Naive thymus-derived CD4-positive, alpha-beta T cell (primary cell): ENCODE measurements around the gene ADAT2. TPM values are rescaled to one million over a fixed set of nuclear protein-coding genes. Genes with fewer than 3 reads are reported as not detected.

ENCODE experiments used
- ATAC-seq: fragments of 150-1000 bp; cut with Tn5 transposase; 2 replicates; pipeline ENCODE4 v1.10.0; 2021; ENCODE audit warnings: mild to moderate bottlenecking, moderate library complexity
- CTCF ChIA-PET: fragments of 350-600 bp; sonication (Branson Sonifier 250); formaldehyde crosslinking; loops from one replicate; lab custom pipeline; 2021; ENCODE audit warnings: antibody characterized with exemption; lab: Charles Lee
- POLR2A ChIA-PET: fragments of 350-600 bp; sonication (Branson Sonifier 250); formaldehyde crosslinking; loops from one replicate; lab custom pipeline; 2021; ENCODE audit warnings: antibody characterized with exemption, inconsistent platforms; lab: Charles Lee
- DNase-seq, 9 donors: peaks; one replicate each; pipeline versions ENCODE4 v3.0.0 to v3.0.0-alpha.2; 2020 to 2022; ENCODE audit warnings: mixed read lengths in 1 of 9
- H3K27ac ChIP-seq: one replicate; pipeline ENCODE4 v1.7.0; 2013; ENCODE audit warnings: mild to moderate bottlenecking, low read depth, low read length, moderate library complexity
- H3K27me3 ChIP-seq, 2 donors: one replicate each; pipeline ENCODE4 v1.7.0; 2013; ENCODE audit warnings: low read length in 2 of 2, mild to moderate bottlenecking in 2 of 2, moderate library complexity in 2 of 2; ENCODE audit not compliant: control insufficient read depth in 2 of 2, insufficient read depth in 2 of 2
- H3K36me3 ChIP-seq, 3 experiments: 1 replicate in 2 of 3; 2 replicates in 1 of 3; pipeline ENCODE4 v1.7.0; 2013; ENCODE audit warnings: low read length in 3 of 3, mild to moderate bottlenecking in 3 of 3, moderate library complexity in 1 of 3; ENCODE audit not compliant: insufficient read depth in 3 of 3, control insufficient read depth in 2 of 3
- H3K4me1 ChIP-seq, 2 donors: one replicate each; pipeline ENCODE4 v1.7.0; 2013; ENCODE audit warnings: low read length in 2 of 2, mild to moderate bottlenecking in 2 of 2, moderate library complexity in 1 of 2; ENCODE audit not compliant: control insufficient read depth in 2 of 2, insufficient read depth in 2 of 2
- H3K4me3 ChIP-seq: 2 replicates; pipeline ENCODE4 v1.7.0; 2013; ENCODE audit warnings: mild to moderate bottlenecking, low read length
- H3K9me3 ChIP-seq, 3 experiments: 1 replicate in 2 of 3; 2 replicates in 1 of 3; pipeline ENCODE4 v1.7.0; 2013; ENCODE audit warnings: low read length in 3 of 3; ENCODE audit not compliant: control insufficient read depth in 2 of 3
- H3K27ac Mint-ChIP-seq, 9 donors: one replicate each; pipeline ENCODE4 v1.8.0; 2020 to 2022; ENCODE audit warnings: mixed read lengths in 9 of 9, mild to moderate bottlenecking in 8 of 9, moderate library complexity in 5 of 9, inconsistent platforms in 2 of 9
- H3K27me3 Mint-ChIP-seq, 5 donors: one replicate each; pipeline ENCODE4 v1.8.0; 2021 to 2022; ENCODE audit warnings: mixed read lengths in 5 of 5, mild to moderate bottlenecking in 1 of 5
- H3K36me3 Mint-ChIP-seq, 5 donors: one replicate each; pipeline ENCODE4 v1.8.0; 2020 to 2022; ENCODE audit warnings: mixed read lengths in 5 of 5, mild to moderate bottlenecking in 3 of 5, inconsistent platforms in 1 of 5
- H3K4me1 Mint-ChIP-seq, 7 donors: one replicate each; pipeline ENCODE4 v1.8.0; 2020 to 2022; ENCODE audit warnings: mixed read lengths in 7 of 7, mild to moderate bottlenecking in 3 of 7, inconsistent platforms in 1 of 7
- H3K4me3 Mint-ChIP-seq, 10 donors: one replicate each; pipeline ENCODE4 v1.8.0; 2020 to 2022; ENCODE audit warnings: mild to moderate bottlenecking in 10 of 10, mixed read lengths in 10 of 10, moderate library complexity in 6 of 10, inconsistent platforms in 2 of 10
- H3K9me3 Mint-ChIP-seq, 11 donors: one replicate each; pipeline ENCODE4 v1.8.0; 2020 to 2022; ENCODE audit warnings: mixed read lengths in 11 of 11, mild to moderate bottlenecking in 4 of 11, inconsistent platforms in 1 of 11, moderate library complexity in 1 of 11
- intact Hi-C, 2 donors: fragments of 100-400 bp; cut with micrococcal nuclease; formaldehyde crosslinking; loops; one replicate each; pipeline ENCODE4 v1.15.1; 2023
- polyA plus RNA-seq, 2 donors: library from polyadenylated mRNA; unstranded; fragments of 300-500 nt; fragmentation: Illumina TruSeq; gene quantifications; one replicate each; pipeline ENCODE4 v1.2.3, GENCODE V29; 2021
- total RNA-seq, 6 experiments: library from RNA in 5 of 6; stranded (reverse) in 5 of 6; gene quantifications; 1 replicate in 5 of 6; 2 replicates in 1 of 6; pipeline ENCODE4 v1.2.3 and lab custom pipeline; 2021 to 2026

The ADAT2 gene
- total and polyA plus RNA-seq, 7 experiments from 2014 or later, result 1.2 to 25.8 (median 19.4) TPM

- H3K27me3 ChIP-seq, result no peaks in the 10 kb centered on the region
- H3K9me3 ChIP-seq, result no peaks in the 10 kb centered on the region
- Mint-ChIP-seq H3K27ac (no peak overlapping the region), H3K4me1 (no peaks in the 10 kb centered on the region), H3K4me3 (no peak overlapping the region), H3K27me3 (peaks cover 0 to 6% (median 4%) of the 10 kb centered on the region in 5 donors), H3K36me3 (peaks cover 0 to 1% (median 0%) of the 10 kb centered on the region in 5 donors), H3K9me3 (peaks cover 0 to 10% (median 0%) of the 10 kb centered on the region in 11 donors)
- intact Hi-C loops, result no loop called here
- ChIA-PET CTCF (no interaction called here), POLR2A (no interaction called here)
- ATAC-seq, result no peak
- no peak overlapping the region for H3K27ac ChIP-seq
- no peak overlapping the region for H3K4me3 ChIP-seq
- no peaks in the 10 kb centered on the region for H3K4me1 ChIP-seq
- H3K36me3 ChIP-seq, result no peaks in the 10 kb centered on the region
- no peak for DNase-seq
Observed at GRCh38 chr6:143408787-143409162, 41.7 kb downstream of the ADAT2 start.

- H3K9me3 Mint-ChIP-seq, result peaks cover 0 to 10% (median 0%) of the 10 kb centered on the region in 11 donors
Observed at GRCh38 chr6:143408151-143408786, 42.2 kb downstream of the ADAT2 start.

GRCh38 chr6:143406673-143407072 lies 43.8 kb downstream of the ADAT2 start:
- H3K4me1 ChIP-seq, result peaks cover 0 to 2% of the 10 kb centered on the region in 2 donors
- POLR2A ChIA-PET, result no interaction called here
- no peak overlapping the region for H3K4me3 ChIP-seq
- no peaks in the 10 kb centered on the region for H3K27me3 ChIP-seq
- Mint-ChIP-seq H3K9me3 (peaks cover 0 to 10% (median 0%) of the 10 kb centered on the region in 11 donors), H3K4me3 (no peak overlapping the region), H3K36me3 (peaks cover 0 to 1% (median 0%) of the 10 kb centered on the region in 5 donors), H3K27ac (no peak overlapping the region), H3K4me1 (peaks cover 0 to 6% (median 4%) of the 10 kb centered on the region in 7 donors), H3K27me3 (peaks cover 0 to 6% (median 4%) of the 10 kb centered on the region in 5 donors)
- ATAC-seq (no peak), DNase-seq (no peak)
- no peaks in the 10 kb centered on the region for H3K36me3 ChIP-seq
- intact Hi-C loops, result no loop called here
- CTCF ChIA-PET, result no interaction called here
- H3K9me3 ChIP-seq, result no peaks in the 10 kb centered on the region
- no peak overlapping the region for H3K27ac ChIP-seq

More at GRCh38 chr6:143408151-143408786, 42.2 kb downstream of the ADAT2 start:
- Mint-ChIP-seq H3K36me3 (peaks cover 0 to 1% (median 0%) of the 10 kb centered on the region in 5 donors), H3K4me1 (no peaks in the 10 kb centered on the region), H3K27me3 (peaks cover 0 to 6% (median 4%) of the 10 kb centered on the region in 5 donors), H3K27ac (no peak overlapping the region), H3K4me3 (no peak overlapping the region)
- Histone ChIP-seq H3K4me3 (no peak overlapping the region), H3K36me3 (no peaks in the 10 kb centered on the region), H3K4me1 (no peaks in the 10 kb centered on the region), H3K9me3 (no peaks in the 10 kb centered on the region), H3K27ac (no peak overlapping the region), H3K27me3 (no peaks in the 10 kb centered on the region)
- CTCF ChIA-PET, result no interaction called here
- POLR2A ChIA-PET, result no interaction called here
- intact Hi-C loops, result no loop called here
- no peak for ATAC-seq
- DNase-seq, result no peak

GRCh38 chr6:143405373-143406154 lies 44.9 kb downstream of the ADAT2 start:
- Histone ChIP-seq H3K9me3 (no peaks in the 10 kb centered on the region), H3K27me3 (no peaks in the 10 kb centered on the region), H3K4me3 (no peak overlapping the region), H3K27ac (no peak overlapping the region), H3K36me3 (no peaks in the 10 kb centered on the region), H3K4me1 (peaks cover 6 to 12% of the 10 kb centered on the region in 2 donors)
- no peak for DNase-seq
- POLR2A ChIA-PET, result no interaction called here
- Mint-ChIP-seq H3K4me1 (peaks cover 7 to 17% (median 14%) of the 10 kb centered on the region in 7 donors), H3K4me3 (no peak overlapping the region), H3K36me3 (peaks cover 0 to 1% (median 0%) of the 10 kb centered on the region in 5 donors), H3K27ac (no peak overlapping the region), H3K27me3 (peaks cover 0 to 6% (median 4%) of the 10 kb centered on the region in 5 donors), H3K9me3 (peaks cover 0 to 10% (median 0%) of the 10 kb centered on the region in 11 donors)
- CTCF ChIA-PET, result no interaction called here
- ATAC-seq, result no peak
- intact Hi-C loops, result no loop called here

- DNase-seq (no peak), ATAC-seq (no peak)
- H3K4me1 ChIP-seq, result peaks cover 6 to 25% of the 10 kb centered on the region in 2 donors
- H3K36me3 Mint-ChIP-seq, result no peaks in the 10 kb centered on the region
- POLR2A ChIA-PET, result no interaction called here
- H3K4me3 Mint-ChIP-seq, result no peak overlapping the region
- H3K9me3 ChIP-seq, result no peaks in the 10 kb centered on the region
- H3K4me3 ChIP-seq, result no peak overlapping the region
- CTCF ChIA-PET, result no interaction called here
- H3K4me1 Mint-ChIP-seq, result peaks cover 10 to 33% (median 24%) of the 10 kb centered on the region in 7 donors
- no peak overlapping the region for H3K27ac ChIP-seq
- H3K9me3 Mint-ChIP-seq, result peaks cover 0 to 1% (median 0%) of the 10 kb centered on the region in 11 donors
- no peak overlapping the region for H3K27ac Mint-ChIP-seq
- no peaks in the 10 kb centered on the region for H3K27me3 ChIP-seq
- H3K36me3 ChIP-seq, result no peaks in the 10 kb centered on the region
- intact Hi-C loops, result no loop called here
- H3K27me3 Mint-ChIP-seq, result peaks cover 0 to 5% (median 4%) of the 10 kb centered on the region in 5 donors
Observed at GRCh38 chr6:143402721-143403336, 47.7 kb downstream of the ADAT2 start.

- Mint-ChIP-seq H3K27me3 (no peaks in the 10 kb centered on the region), H3K27ac (peak overlapping the region in 1 of 9 donors; percentile 70), H3K36me3 (no peaks in the 10 kb centered on the region), H3K9me3 (peaks cover 0 to 1% (median 0%) of the 10 kb centered on the region in 11 donors), H3K4me1 (peaks cover 10 to 33% (median 24%) of the 10 kb centered on the region in 7 donors), H3K4me3 (peak overlapping the region in 1 of 10 donors; percentile 58)
- H3K9me3 ChIP-seq, result no peaks in the 10 kb centered on the region
- H3K27me3 ChIP-seq, result no peaks in the 10 kb centered on the region
- CTCF ChIA-PET, result interaction anchor here (0.7 kb wide), 2 partner anchors 11 to 927 kb away, joined by 3 to 4 read pairs; no protein-coding TSS in a partner anchor
- no peaks in the 10 kb centered on the region for H3K36me3 ChIP-seq
- peaks cover 6 to 34% of the 10 kb centered on the region in 2 donors for H3K4me1 ChIP-seq
- H3K4me3 ChIP-seq, result no peak overlapping the region
- POLR2A ChIA-PET, result no interaction called here
- ATAC-seq (no peak), DNase-seq (no peak)
- H3K27ac ChIP-seq, result no peak overlapping the region
- intact Hi-C loops, result no loop called here
Observed at GRCh38 chr6:143401636-143402370, 48.7 kb downstream of the ADAT2 start.
